HG03565 (cell line): ENCODE data around the gene CFAP52.
"Not testable (repeated sequence)": the region's sequence is repeated elsewhere in the genome, so short reads cannot be mapped to it uniquely, and the experiment has no call there.

Source experiments
- ATAC-seq: cut with Tn5 transposase; IDR thresholded peaks from one replicate; pipeline ENCODE4 v1.9.1; 2021; ENCODE audit warnings: mild to moderate bottlenecking, moderate library complexity; ENCODE audit not compliant: unreplicated experiment

The CFAP52 gene

DNA sequence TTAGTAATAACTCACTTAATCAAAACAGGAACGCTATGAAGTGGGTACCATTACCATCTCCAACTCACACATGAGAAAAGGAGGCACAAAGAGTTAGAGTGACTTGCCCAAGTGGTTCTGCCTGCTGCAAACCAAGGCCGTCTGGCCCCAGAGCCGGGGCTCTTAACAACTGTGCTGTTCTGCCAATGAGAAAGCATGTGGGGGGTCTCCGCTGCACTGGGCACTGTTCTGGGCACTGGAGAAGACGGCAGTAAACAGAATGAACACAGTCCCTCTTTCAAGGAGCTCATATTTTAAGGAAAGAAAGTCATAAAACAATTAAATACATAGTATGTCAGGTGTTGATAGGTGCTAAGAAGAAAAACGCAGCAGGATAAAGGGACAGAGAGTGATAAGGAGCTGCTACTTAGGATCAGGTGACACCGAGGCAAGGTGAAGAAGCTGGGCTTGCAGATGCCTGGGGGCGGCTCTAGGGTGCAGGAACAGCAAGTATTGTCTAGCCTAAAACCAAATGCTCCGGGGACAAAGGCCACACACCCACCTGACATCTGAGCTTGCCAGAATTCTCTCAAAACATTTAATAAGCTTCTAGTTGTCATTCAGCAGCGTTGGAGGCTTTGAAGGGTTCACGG lies 7.4 kb upstream of the CFAP52 start:
- ATAC-seq = no peak

DNA sequence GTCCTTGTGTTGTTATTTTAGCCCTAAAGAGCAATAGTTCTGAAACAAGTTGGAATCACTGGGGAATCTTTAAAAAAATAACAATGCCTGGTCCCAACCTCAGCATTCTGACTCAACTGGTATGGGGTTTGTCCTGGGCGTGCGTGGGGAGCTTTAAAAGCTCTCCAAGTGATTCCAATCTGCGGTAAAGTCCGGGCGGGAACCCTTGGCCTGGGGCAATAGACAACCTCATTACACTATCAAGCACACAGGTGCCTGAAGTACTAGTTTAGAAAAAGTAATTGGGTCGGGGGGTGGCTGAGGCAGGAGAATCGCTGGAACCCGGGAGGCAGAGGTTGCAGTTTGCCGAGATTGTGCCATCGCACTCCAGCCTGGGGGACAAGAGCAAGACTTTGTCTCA lies 5.2 kb upstream of the CFAP52 start:
- no peak for ATAC-seq

DNA sequence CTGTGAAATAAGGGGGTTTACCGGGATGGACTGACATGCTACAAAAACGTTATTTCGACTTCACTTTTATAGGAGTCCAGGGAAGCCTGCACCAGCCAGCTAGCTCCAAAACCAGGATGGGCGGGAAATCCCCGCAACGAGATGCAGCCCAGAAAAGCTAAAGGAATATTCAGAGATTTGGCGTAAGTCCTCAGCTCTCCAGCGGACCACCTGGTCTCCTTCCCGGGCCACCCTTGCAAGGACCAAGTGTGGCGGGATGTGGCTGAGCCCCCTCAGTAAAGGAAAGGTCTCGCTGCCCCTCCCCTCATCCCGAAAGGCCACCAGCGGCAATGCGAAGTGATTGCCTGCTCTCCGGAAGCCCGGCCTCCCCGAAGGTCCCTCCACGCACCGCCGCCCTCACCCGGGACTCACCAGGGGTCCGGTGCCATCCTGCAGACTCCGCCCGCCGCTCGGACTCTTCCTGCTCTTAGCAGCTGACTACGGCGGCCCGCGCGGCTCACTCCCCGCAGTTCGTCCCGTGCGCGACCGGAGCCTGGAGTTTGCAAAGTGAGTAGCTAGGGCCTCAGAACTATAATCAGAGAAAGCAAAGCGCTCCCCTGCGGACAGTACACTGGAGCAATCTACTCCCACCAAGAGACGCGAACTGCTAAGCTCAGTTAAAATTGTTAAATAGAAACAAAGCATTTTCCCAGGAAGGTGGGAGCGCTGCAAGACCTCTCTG lies 901 bp upstream of the CFAP52 start, which contains the start of gene STX8:
STX8 (minus strand) TSS at position 440 of the 721 bp plus-strand sequence; CDS start at position 428, 12 bp downstream.
- peak; percentile 69 for ATAC-seq

DNA sequence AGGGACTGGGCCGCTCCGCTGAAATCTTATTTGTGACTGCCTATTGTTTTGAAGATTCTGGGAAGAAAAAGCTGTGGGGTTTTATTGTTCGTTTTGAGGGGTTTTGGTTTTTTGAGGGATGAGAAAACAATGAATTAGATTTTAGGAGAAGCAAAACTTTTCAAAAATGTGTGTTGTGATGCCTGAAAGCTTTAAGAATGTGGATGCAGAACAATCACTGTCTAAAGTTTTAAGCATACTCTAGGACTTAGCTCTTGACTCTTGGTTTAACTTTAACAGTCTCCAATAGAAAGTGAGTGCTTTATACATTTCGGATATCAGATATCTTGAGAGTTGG lies 899 bp downstream of the CFAP52 start:
- no peak for ATAC-seq

DNA sequence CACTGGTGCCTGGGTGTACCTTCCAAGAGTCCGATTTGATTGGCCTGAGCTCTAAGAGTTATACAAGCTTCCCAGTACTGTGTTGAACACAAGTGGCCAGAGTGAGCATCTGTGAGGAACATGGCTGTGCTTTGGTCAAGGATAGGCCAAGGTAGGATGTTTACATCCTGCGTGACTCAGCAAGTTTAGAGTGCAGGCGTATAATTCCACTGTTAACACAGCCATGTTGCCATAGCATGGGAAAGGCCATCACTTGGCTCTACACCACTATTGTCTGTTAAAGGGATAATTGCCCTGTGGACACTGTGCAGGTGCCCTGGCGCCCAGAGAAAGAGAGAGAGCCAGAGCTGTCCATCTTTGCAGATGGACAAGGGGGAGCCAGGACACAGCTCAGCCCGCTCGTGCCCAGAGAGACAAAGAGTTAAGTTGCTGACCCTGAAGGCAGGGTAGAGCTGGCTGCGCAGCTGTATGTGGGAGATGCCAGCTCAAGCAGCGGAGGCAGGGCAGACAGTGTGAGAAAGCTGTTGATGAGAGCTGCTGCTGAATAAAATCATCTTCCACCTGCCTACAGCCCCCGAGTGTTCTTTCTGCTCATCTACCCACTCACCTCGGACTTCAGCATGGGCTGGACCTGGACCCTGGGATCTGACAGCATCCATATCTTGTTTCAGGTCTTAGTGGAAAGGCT lies 11.7 kb downstream of the CFAP52 start:
- no peak for ATAC-seq

DNA sequence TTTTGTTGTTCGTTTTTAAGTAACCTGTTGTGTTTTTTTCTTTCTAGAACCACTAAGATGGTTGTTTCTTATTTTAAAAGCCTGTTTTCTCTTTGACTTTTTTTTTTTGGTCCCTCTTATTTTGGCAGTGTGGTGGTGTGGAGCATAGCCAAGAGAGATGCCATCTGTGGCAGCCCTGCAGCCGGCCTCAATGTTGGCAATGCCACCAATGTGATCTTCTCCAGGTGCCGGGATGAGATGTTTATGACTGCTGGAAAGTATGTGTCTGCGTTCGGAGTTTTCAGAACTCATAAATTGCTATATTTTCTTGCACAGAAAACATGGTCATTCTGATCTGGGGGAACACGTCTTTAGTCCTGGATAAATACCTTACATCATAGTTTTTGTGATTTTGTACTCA lies 17.6 kb downstream of the CFAP52 start:
- no peak for ATAC-seq

DNA sequence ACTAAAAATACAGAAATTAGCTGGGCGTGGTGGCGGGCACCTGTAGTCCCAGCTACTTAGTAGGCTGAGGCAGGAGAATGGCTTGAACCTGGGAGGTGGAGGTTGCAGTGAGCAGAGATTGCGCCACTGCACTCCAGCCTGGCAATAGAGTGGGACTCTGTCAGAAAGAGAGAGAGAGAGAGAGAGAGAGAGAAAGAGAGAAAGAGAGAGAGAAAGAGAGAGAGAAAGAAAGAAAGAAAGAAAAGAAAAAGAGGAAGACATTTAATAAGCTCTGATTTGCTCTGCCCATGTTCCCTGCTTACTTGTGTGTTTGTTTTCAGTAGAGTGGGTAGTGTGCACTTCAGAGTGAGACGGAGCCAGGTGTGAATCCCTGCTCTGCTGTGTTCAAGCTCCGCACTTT lies 21.2 kb downstream of the CFAP52 start:
- ATAC-seq = not testable (repeated sequence)

DNA sequence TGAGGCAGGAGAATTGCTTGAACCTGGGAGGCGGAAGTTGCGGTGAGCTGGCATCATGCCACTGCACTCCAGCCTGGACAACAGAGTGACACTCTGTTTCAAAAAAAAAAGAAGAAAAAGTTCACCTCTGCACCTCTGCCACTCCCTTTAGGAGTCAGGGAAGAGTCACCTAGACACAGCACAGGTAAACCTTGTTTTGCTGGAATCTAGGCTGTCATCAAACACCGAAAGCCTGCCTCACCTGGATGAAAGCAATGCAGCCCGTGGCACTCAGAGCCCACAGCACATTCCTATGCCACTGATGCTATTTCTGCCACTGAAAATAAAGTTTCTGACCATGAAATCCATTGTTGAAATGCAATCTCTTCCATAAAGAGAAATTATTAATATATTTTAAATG lies 22.2 kb downstream of the CFAP52 start:
- ATAC-seq = no peak

DNA sequence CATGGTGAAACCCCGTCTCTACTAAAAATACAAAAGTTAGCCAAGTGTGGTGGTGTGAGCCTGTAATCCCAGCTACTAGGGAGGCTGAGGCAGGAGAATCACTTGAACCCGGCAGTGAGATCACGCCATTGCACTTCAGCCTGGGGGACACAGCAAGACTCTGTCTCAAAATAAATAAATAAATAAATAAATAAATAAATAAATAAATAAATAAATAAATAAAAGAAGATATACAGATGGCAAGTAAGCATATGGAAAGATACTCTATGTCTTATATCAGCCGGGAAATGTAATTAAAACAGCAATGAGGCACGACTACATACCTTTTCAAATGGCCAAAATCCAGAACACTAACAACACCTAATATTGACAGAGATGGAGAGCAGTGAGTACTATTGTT lies 28.1 kb downstream of the CFAP52 start:
- ATAC-seq = not testable (repeated sequence)

DNA sequence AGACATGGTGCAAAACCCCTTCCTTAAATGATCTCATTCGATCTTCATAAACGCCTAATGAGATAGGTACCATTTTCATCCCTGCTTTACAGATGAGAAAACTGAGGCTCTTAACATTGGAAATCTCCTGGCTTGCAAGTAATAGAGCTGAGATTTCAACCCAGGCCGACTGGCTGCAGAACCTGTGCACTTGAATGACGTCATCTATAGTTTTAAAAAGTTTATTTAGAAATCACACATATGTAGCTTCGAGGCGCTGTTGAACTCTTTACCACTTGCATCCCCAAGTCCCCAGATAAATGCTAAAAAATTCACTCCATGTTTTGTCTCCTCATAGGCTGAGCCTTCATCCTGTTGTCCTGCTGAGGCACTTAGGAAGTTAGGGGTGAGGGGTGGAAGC lies 30.0 kb downstream of the CFAP52 start:
- no peak for ATAC-seq

DNA sequence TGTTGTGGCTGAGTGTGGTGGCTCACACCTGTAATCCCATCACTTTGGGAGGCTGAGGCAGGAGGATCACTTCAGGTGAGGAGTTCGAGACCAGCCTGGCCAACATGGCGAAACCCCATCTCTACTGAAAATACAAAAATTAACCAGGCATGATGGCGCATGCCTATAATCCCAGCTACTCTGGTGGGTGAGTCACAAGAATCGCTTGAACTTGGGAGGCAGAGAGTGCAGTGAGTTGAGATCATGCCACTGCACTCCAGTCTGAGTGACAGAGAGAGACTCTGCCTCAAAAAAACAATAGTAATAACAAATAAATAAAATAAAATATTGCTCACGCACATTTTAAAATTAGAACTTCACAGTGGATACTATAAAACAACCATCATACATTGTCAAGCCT lies 30.6 kb downstream of the CFAP52 start:
- ATAC-seq = not testable (repeated sequence)

DNA sequence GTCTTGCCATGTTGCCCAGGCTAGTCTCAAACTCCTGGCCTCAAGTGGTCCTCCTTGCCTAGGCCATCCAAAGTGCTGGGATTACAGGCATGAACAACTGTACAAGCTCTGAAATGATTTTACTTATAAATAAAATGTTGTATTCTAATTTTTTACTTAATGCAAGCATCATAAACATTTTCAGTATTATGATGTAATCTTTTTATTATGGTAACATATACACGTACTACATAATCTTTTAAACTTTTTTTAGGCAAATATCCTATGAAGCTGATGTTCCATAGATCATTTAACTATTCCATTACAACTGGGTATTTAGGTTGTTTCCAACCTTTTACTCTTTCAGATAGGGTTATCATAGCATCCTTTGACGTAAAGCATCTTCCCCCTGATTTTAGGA lies 35.1 kb downstream of the CFAP52 start:
- ATAC-seq = no peak

DNA sequence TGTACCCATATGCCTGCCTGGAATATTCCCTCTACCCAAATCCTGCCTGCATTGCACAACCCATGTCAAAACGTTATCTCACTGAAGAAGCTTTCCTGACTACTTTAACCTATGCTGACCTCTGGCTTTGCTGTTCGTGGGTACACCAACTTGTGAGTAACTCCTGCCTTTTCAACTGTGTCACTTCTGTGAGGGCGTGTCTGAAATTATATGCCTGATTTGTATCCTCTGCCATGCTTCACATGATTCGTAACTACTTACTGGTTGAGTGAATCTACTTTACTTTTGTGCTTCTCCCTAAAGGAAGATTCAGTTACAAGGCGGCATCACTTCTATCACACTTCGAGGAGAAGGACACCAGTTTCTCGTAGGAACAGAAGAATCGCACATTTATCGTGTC lies 35.6 kb downstream of the CFAP52 start:
- ATAC-seq = no peak

DNA sequence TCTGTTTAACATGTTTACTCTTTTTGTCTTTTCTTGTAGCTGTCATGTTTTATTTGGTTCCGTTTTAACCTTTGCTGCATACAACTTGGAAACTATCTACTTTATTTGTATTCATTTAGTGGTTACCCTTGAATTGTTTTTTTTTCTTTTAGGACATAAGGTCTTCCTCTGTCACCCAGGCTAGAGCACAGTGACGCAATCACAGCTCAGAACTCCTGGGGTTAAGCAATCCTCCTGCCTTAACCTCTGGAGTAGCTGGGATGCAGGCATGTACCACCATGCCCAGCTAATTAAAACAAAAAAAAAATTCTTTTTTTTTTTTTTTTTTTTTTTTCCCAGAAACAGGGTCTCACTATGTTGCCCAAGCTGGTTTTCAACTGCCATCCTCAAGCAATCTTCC lies 39.0 kb downstream of the CFAP52 start:
- no peak for ATAC-seq

DNA sequence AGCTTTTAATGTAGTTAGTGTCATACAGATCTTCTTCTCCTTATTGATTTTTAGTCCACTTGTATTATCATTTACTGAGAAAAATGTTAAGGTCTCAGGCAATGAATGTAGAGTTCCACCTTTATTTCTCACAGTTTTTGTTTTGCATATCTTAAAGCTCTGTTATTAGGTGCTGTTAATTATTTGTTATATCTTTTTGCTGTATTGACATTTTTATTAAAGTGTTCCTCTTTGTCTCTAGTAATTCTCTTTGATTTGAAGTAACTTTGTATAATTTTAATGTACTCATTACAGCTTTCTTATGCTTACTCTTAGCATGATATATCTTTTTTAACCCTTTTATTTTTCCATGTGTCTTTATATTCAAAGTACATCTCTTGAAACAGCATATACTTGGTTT lies 46.5 kb downstream of the CFAP52 start:
- ATAC-seq = no peak

DNA sequence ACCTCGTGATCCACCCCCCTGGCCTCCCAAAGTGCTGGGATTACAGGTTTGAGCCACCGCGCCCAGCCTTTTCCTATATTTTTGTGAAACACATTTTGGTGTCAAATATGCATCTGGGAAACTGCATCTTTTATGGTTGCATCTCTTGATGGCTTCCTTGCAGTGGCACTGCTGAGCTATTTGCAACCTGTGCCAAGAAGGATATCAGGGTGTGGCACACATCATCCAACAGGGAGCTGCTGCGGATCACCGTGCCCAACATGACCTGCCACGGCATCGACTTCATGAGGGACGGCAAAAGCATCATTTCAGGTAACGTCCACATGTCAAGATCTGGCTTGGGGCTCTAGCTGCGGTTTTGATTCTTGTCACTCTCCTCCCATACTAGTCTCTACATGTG lies 52.1 kb downstream of the CFAP52 start:
- no peak for ATAC-seq

DNA sequence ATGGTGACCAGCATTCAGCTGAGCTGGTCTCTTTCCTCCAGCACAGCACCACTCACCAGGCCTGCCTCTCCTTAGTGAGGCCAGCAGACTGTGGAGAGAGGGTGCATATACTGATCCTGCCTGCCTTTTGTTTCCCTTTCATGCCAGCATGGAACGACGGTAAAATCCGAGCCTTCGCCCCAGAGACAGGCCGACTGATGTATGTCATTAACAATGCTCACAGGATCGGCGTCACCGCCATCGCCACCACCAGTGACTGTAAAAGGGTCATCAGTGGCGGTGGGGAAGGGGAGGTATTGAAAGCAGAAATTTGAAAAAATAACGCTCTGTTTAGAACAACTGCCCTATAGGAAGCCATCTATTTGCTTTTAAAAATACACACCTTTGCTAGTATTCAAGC lies 56.3 kb downstream of the CFAP52 start:
- ATAC-seq = no peak

DNA sequence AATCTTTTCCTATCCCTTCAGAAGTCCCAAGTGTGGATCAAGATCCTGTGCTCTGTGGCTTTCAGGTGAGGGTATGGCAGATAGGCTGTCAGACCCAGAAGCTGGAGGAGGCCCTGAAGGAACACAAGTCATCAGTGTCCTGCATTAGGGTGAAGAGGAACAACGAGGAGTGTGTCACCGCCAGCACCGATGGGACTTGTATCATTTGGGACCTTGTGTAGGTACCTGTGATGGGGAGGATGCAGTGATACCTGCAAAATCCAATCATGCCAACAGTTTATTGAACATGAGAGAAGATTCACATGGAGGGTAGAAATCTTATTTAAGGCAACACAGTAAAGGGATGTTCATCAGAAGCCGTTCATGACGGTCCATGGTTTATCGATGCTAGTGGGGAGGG lies 58.9 kb downstream of the CFAP52 start:
- ATAC-seq = no peak

DNA sequence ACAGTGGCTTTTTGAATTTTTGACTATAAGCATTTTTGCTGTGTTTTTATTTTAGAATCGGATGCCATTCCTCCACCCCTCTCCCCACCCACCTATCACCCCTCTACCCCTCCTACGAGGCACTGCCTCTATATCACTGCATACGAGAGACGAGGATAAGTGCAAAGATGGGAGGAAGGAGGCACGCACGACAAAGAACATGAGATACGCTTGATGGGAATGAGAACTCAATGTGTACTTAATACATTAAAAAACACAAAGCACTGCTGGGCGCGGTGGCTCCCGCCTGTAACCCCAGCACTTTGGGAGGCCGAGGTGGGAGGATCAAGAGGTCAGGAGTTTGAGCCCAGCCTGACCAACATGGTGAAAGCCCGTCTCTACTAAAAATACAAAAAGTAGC lies 60.1 kb downstream of the CFAP52 start:
- no peak for ATAC-seq

DNA sequence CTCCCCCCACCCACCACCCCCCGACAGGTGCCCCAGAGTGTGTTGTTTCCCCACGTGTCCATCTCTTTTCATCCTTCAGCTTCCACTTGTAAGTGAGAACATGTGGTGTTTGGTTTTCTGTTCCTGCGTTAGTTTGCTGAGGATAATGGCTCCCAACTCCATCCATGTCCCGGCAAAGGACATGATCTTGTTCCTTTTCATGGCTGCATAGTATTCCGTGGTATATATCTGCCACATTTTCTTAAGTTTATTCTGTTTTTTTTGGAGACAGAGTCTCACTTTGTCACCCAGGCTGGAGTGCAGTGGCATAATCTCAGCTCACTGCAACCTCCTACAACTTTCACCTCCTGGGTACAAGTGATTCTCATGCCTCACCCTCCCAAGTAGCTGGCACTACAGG lies 63.9 kb downstream of the CFAP52 start:
- not testable (repeated sequence) for ATAC-seq

DNA sequence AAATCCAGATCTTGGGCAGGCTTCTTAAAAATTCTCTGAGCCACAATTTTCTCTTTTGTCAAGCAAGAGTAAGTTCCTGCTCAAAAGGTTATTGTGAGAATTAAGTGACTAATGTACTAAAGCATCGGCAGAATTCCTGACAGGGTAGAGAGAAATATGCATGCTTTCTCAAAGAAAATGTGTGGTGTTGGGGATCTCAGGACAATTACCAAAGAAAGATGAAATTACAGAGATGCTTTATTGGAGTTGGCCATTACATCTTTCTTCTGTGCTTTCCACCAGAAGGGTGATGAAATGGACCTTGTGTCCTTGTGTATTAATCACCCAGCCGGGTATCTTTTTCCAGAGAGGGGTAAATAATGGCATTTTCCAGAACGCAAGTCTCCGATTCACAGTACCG lies 67.2 kb downstream of the CFAP52 start:
- no peak for ATAC-seq
